Left ventricle myocardium inferior (tissue), 1 donor: ENCODE measurements around the gene PPP4C. TPM values are rescaled to one million over a fixed set of nuclear protein-coding genes. Genes with fewer than 3 reads are reported as not detected.

Experiments used
- DNase-seq: peaks from one replicate; pipeline ENCODE4 v3.0.0-alpha.2; 2020
- H3K27ac ChIP-seq: fragments of 200-600 bp; replicated peaks from 2 replicates; pipeline ENCODE4 v1.8.0; 2021
- H3K27me3 ChIP-seq: fragments of 200-600 bp; 2 replicates; pipeline ENCODE4 v1.8.0; 2021; ENCODE audit warnings: low read depth
- H3K36me3 ChIP-seq: fragments of 200-600 bp; 2 replicates; pipeline ENCODE4 v1.8.0; 2021
- H3K4me1 ChIP-seq: fragments of 200-600 bp; 2 replicates; pipeline ENCODE4 v1.8.0; 2021
- H3K4me3 ChIP-seq: fragments of 200-600 bp; 2 replicates; pipeline ENCODE4 v1.8.0; 2021; ENCODE audit warnings: mild to moderate bottlenecking, moderate library complexity
- H3K9me3 ChIP-seq: fragments of 200-600 bp; replicated peaks from 2 replicates; pipeline ENCODE4 v1.8.0; 2021
- CTCF ChIP-seq: fragments of 200-600 bp; IDR thresholded peaks from 2 replicates; pipeline ENCODE4 v1.8.0; 2021; ENCODE audit warnings: antibody characterized with exemption, mild to moderate bottlenecking, borderline replicate concordance
- intact Hi-C: fragments of 100-400 bp; cut with micrococcal nuclease; formaldehyde crosslinking; loops from one replicate; pipeline ENCODE4 v1.11.0; 2022
- total RNA-seq: library from RNA; stranded (reverse); fragmentation: NEBNext Ultra II Directional; extraction: Animal tissue kit (Norgen Biotek cat#: 25700); gene quantifications from one replicate; pipeline ENCODE4 v1.2.1, GENCODE V29; 2021
- donor health status: DM: no; HTN: yes; CAD: no; lungs with severe emphysema.

The PPP4C gene
- total RNA-seq, 1 donor from 2014 or later = 32.2 TPM

- peak overlapping the region; percentile 93 for H3K4me3 ChIP-seq
- DNase-seq = no peak
Observed at GRCh38 chr16:30068750-30069610, 6.8 kb upstream of the PPP4C start.

GRCh38 chr16:30069611-30070462 is 6.0 kb upstream of the PPP4C start:
- Histone ChIP-seq H3K9me3 (no peaks in the 10 kb centered on the region), H3K27me3 (no peaks in the 10 kb centered on the region), H3K27ac (peak overlapping the region; percentile 100), H3K4me1 (peaks cover 70% of the 10 kb centered on the region), H3K4me3 (peak overlapping the region; percentile 93), H3K36me3 (peaks cover 76% of the 10 kb centered on the region)
- intact Hi-C loops = no loop called here
- no peak for TF ChIP-seq CTCF
- peak; percentile 46 for DNase-seq

More at GRCh38 chr16:30068750-30069610, 6.8 kb upstream of the PPP4C start:
- H3K27me3 ChIP-seq = no peaks in the 10 kb centered on the region
- H3K9me3 ChIP-seq = no peaks in the 10 kb centered on the region
- peak; percentile 50 for TF ChIP-seq CTCF
- peak overlapping the region; percentile 100 for H3K27ac ChIP-seq
- peaks cover 75% of the 10 kb centered on the region for H3K4me1 ChIP-seq
- peaks cover 73% of the 10 kb centered on the region for H3K36me3 ChIP-seq
- intact Hi-C loops = no loop called here

- Histone ChIP-seq H3K9me3 (no peaks in the 10 kb centered on the region), H3K27me3 (no peaks in the 10 kb centered on the region), H3K4me1 (peaks cover 73% of the 10 kb centered on the region), H3K36me3 (peaks cover 76% of the 10 kb centered on the region), H3K4me3 (peak overlapping the region; percentile 93), H3K27ac (peak overlapping the region; percentile 100)
- no peak for TF ChIP-seq CTCF
- intact Hi-C loops = no loop called here
- no peak for DNase-seq
Observed at GRCh38 chr16:30070490-30070889, 5.3 kb upstream of the PPP4C start.

GRCh38 chr16:30076276-30076791 is 540 bp downstream of the PPP4C start:
- intact Hi-C loops = no loop called here
- DNase-seq = no peak
- Histone ChIP-seq H3K27me3 (no peaks in the 10 kb centered on the region), H3K4me1 (peaks cover 59% of the 10 kb centered on the region), H3K4me3 (peak overlapping the region; percentile 100), H3K27ac (peak overlapping the region; percentile 98), H3K36me3 (peaks cover 69% of the 10 kb centered on the region), H3K9me3 (no peaks in the 10 kb centered on the region)
- no peak for TF ChIP-seq CTCF

- Histone ChIP-seq H3K4me1 (peaks cover 53% of the 10 kb centered on the region), H3K9me3 (no peaks in the 10 kb centered on the region), H3K27me3 (no peaks in the 10 kb centered on the region), H3K4me3 (peak overlapping the region; percentile 100), H3K36me3 (peaks cover 69% of the 10 kb centered on the region), H3K27ac (no peak overlapping the region)
- no peak for TF ChIP-seq CTCF
- intact Hi-C loops = no loop called here
- DNase-seq = no peak
Observed at GRCh38 chr16:30077656-30078055, 1.9 kb downstream of the PPP4C start.
